GM12878 (cell line): ENCODE results near the gene SMG6. TPM values are rescaled to one million over a fixed set of nuclear protein-coding genes. Genes with fewer than 3 reads are reported as not detected.
A peak's percentile ranks its signal among the peaks of the same experiment; 100 is the strongest.

Experiments used
- ATAC-seq: fragments of 200-7000 bp; cut with Tn5 transposase; 3 replicates; pipeline ENCODE4 v1.9.1; 2020; ENCODE audit warnings: mild to moderate bottlenecking, moderate library complexity
- BruUV-seq: library from RNA; stranded (reverse); fragments of 400-500 nt; replicated peaks from 2 replicates; lab custom pipeline; 2021; lab: Mats Ljungman, UMichigan
- CTCF ChIA-PET: fragments of 300-600 bp; sonication (Branson Sonifier 250); formaldehyde crosslinking; extraction: SDS; loops from one replicate; lab custom pipeline; 2021; ENCODE audit warnings: inconsistent platforms; lab: Yijun Ruan, JAX
- POLR2A ChIA-PET: fragments of 350-600 bp; formaldehyde crosslinking; extraction: SDS; loops from one replicate; lab custom pipeline; 2021; ENCODE audit warnings: inconsistent platforms; lab: Charles Lee
- RAD21 ChIA-PET: fragments of 300-600 bp; sonication (Branson Sonifier 250); formaldehyde crosslinking; loops from one replicate; lab custom pipeline; 2023; ENCODE audit warnings: antibody characterized with exemption; ENCODE audit not compliant: unreplicated experiment; lab: Charles Lee
- SMC1A ChIA-PET: fragments of 300-600 bp; sonication (Branson Sonifier 250); formaldehyde crosslinking; loops from one replicate; lab custom pipeline; 2023; ENCODE audit not compliant: unreplicated experiment, uncharacterized antibody; lab: Charles Lee
- DNase-seq: peaks from one replicate; pipeline ENCODE4 v3.0.0-alpha.2; 2011; ENCODE audit warnings: low read depth, low spot score
- FAIRE-seq: peaks from 3 replicates; lab custom pipeline; 2011; peaks lifted over from hg19 to GRCh38; lab: Jason Lieb, UNC
- H2AFZ ChIP-seq: 2 replicates; pipeline ENCODE4 v1.6.0; 2011; ENCODE audit warnings: low read depth, low read length, control low read depth; ENCODE audit not compliant: control insufficient read depth
- H3K27ac ChIP-seq: 2 replicates; pipeline ENCODE4 v1.5.1; 2011; ENCODE audit warnings: control low read depth; ENCODE audit not compliant: control insufficient read depth, insufficient read depth
- H3K27me3 ChIP-seq, 2 experiments: replicated peaks in 1 of 2; 2 replicates each; pipeline versions ENCODE4 v1.6.0 to v1.6.1; 2011; ENCODE audit warnings: low read length in 1 of 2; ENCODE audit not compliant: control insufficient read depth in 2 of 2, insufficient read depth in 2 of 2
- H3K36me3 ChIP-seq, 2 experiments: 2 replicates each; pipeline ENCODE4 v1.5.1; 2011; ENCODE audit warnings: low read length in 1 of 2; ENCODE audit not compliant: control insufficient read depth in 2 of 2, insufficient read depth in 2 of 2
- H3K4me1 ChIP-seq: 2 replicates; pipeline ENCODE4 v1.6.1; 2011; ENCODE audit warnings: mild to moderate bottlenecking, low read length, moderate library complexity, mixed read lengths; ENCODE audit not compliant: control insufficient read depth, insufficient read depth
- H3K4me2 ChIP-seq: 2 replicates; pipeline ENCODE4 v1.6.0; 2011; ENCODE audit warnings: control low read depth; ENCODE audit not compliant: control insufficient read depth, insufficient read depth
- H3K4me3 ChIP-seq: fragments of 200-600 bp; sonication (generic); 2 replicates; pipeline ENCODE4 v1.5.1; 2016
- H3K79me2 ChIP-seq: 2 replicates; pipeline ENCODE4 v1.6.0; 2011; ENCODE audit warnings: low read length; ENCODE audit not compliant: control insufficient read depth, insufficient read depth
- H3K9ac ChIP-seq: 2 replicates; pipeline ENCODE4 v1.8.0; 2011; ENCODE audit warnings: low read length, control low read depth, mixed read lengths; ENCODE audit not compliant: control insufficient read depth, insufficient read depth
- H3K9me3 ChIP-seq: replicated peaks from 3 replicates; pipeline ENCODE4 v1.5.1; 2011; ENCODE audit warnings: mild to moderate bottlenecking, low read length; ENCODE audit not compliant: control insufficient read depth, insufficient read depth
- H4K20me1 ChIP-seq: 2 replicates; pipeline ENCODE4 v1.6.0; 2011; ENCODE audit not compliant: control insufficient read depth, insufficient read depth
- ATF7 ChIP-seq: fragments of 450-650 bp; IDR thresholded peaks from 2 replicates; pipeline ENCODE4 v1.6.1; 2016; ENCODE audit warnings: low read depth, mild to moderate bottlenecking
- BACH1 ChIP-seq: fragments of 450-650 bp; IDR thresholded peaks from 2 replicates; pipeline ENCODE4 v1.6.1; 2017; ENCODE audit warnings: mild to moderate bottlenecking, borderline replicate concordance
- FOXK2 ChIP-seq: fragments of 450-650 bp; IDR thresholded peaks from 2 replicates; pipeline ENCODE4 v1.6.1; 2017; ENCODE audit warnings: mild to moderate bottlenecking, moderate library complexity
- MEF2B ChIP-seq: fragments of 450-650 bp; IDR thresholded peaks from 2 replicates; pipeline ENCODE4 v1.6.1; 2018; ENCODE audit warnings: mild to moderate bottlenecking, moderate library complexity; ENCODE audit not compliant: partially characterized antibody, poor library complexity, severe bottlenecking
- PAX5 ChIP-seq: IDR thresholded peaks from 2 replicates; pipeline ENCODE4 v1.6.1; 2011; ENCODE audit warnings: low read depth, low read length, borderline replicate concordance
- PKNOX1 ChIP-seq: fragments of 450-650 bp; IDR thresholded peaks from 2 replicates; pipeline ENCODE4 v1.6.1; 2016; ENCODE audit warnings: mild to moderate bottlenecking
- POLR2A ChIP-seq: IDR thresholded peaks from 2 replicates; pipeline ENCODE4 v1.6.1; 2011; ENCODE audit warnings: low read depth, mild to moderate bottlenecking, low read length
- RAD51 ChIP-seq: fragments of 450-650 bp; IDR thresholded peaks from 2 replicates; pipeline ENCODE4 v1.6.1; 2016; ENCODE audit warnings: moderate library complexity, mild to moderate bottlenecking, inconsistent platforms
- RBBP5 ChIP-seq: fragments of 200-600 bp; sonication (generic); conservative IDR thresholded peaks from 2 replicates; pipeline ENCODE4 v1.6.1; 2016
- SIX5 ChIP-seq: IDR thresholded peaks from 2 replicates; pipeline ENCODE4 v1.6.1; 2011; ENCODE audit warnings: mild to moderate bottlenecking, low read depth, low read length, moderate library complexity; ENCODE audit not compliant: severe bottlenecking
- STAT3 ChIP-seq: IDR thresholded peaks from 2 replicates; pipeline ENCODE4 v1.6.1; 2011; ENCODE audit warnings: low read depth, low read length, improper control_type of control experiment
- TCF3 ChIP-seq: IDR thresholded peaks from 2 replicates; pipeline ENCODE4 v1.6.1; 2012; ENCODE audit warnings: low read depth, mild to moderate bottlenecking, low read length, borderline replicate concordance; ENCODE audit not compliant: insufficient read depth
- WRNIP1 ChIP-seq: IDR thresholded peaks from 2 replicates; pipeline ENCODE4 v1.6.1; 2011; ENCODE audit warnings: low read depth, low read length, improper control_type of control experiment, borderline replicate concordance
- ZNF622 ChIP-seq: fragments of 450-650 bp; IDR thresholded peaks from 2 replicates; pipeline ENCODE4 v1.6.1; 2017; ENCODE audit warnings: mild to moderate bottlenecking, inconsistent platforms
- WGBS: methylation state at CpG from one replicate; pipeline ENCODE4 v1.1.6; 2016; ENCODE audit warnings: low lambda C conversion rate; ENCODE audit not compliant: insufficient replicate concordance, insufficient coverage; ENCODE audit errors: missing lambda C conversion rate; 5-methylcytosine and 5-hydroxymethylcytosine counted together
- in situ Hi-C: fragments of 300-500 bp; cut with MboI; formaldehyde crosslinking; loops from 9 replicates; pipeline ENCODE4 v1.14.3; 2018; ENCODE audit warnings: mixed read lengths
- intact Hi-C: fragments of 100-400 bp; cut with micrococcal nuclease; formaldehyde crosslinking; loops from one replicate; pipeline ENCODE4 v1.14.2; 2022; ENCODE audit not compliant: unreplicated experiment
- polyA plus RNA-seq, 11 experiments: library from polyadenylated mRNA; depleted of rRNA in 4 of 11; unstranded in 6 of 11; stranded (reverse) in 5 of 11; fragments of >200 nt; fragmentation: Nextera tagmentation in 4 of 11; fragmentation: Illumina TruSeq in 1 of 11; extraction: Ambion mirVana in 4 of 11; extraction: Trizol in 1 of 11; gene quantifications; 1 replicate in 1 of 11; 2 replicates in 10 of 11; pipeline versions ENCODE4 v1.2.1 to v1.2.3, GENCODE V29; 2011 to 2016; ENCODE audit warnings: inconsistent platforms in 2 of 11, missing spikeins in 2 of 11, low read depth in 1 of 11
- total RNA-seq, 4 experiments: library from RNA; depleted of rRNA in 3 of 4; stranded (reverse); fragments of >200 nt in 3 of 4; fragmentation: Illumina TruSeq in 1 of 4; extraction: Trizol in 1 of 4; gene quantifications; 2 replicates each; pipeline versions ENCODE4 v1.2.1 to v1.2.3, GENCODE V29; 2013 to 2021
- TF ChIP-seq, protein P1 (sequence below): IDR thresholded peaks from 2 replicates; pipeline ENCODE4 v1.6.1; 2011; ENCODE audit warnings: mild to moderate bottlenecking, low read depth, low read length, moderate library complexity; ENCODE audit not compliant: insufficient replicate concordance

Gene SMG6
- total and polyA plus RNA-seq, 10 of the 15 experiments (the other 5 are each of a cell fraction or from before 2014, with no cell fraction given): 0.58 to 28.7 (median 15.7) TPM

DNA sequence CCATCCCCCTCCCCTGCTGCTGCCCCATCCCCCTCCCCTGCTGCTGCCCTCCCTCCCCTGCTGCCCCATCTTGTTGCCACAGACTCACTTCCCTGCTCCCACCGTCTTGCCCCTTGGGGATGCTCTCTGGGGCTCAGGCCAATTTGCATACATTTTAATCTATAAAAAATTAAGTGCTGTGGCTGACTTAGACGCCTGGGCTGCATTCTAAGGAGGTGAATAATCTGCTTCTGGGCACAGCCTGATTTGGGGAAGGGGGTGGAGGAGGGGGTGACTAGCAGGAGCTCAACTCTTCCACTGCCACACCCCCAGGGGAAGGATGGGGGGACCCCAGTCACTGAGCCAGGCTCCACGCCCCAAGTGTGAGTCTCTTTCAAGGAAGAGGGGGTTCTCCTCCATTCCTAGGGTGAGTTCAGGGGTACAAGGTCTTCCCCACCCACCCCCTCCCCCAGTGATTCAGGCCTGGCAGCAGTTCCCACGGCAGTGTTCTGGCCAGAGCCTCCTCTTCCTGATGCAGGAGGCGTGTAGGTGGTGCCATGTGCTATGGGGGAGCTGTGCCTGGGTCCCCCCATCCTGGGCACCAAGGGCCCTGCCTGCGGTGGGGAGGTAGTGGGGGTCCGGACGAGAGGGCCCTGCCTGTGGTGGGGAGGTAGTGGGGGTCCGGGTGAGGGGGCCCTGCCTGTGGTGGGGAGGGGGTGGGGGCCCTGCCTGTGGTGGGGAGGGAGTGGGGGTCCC, 268.6 kb downstream of the SMG6 start:
- no peak for DNase-seq
- 20% methylated on average over 7 of the region's 9 CpGs for WGBS
- Histone ChIP-seq H3K4me2 (no peak overlapping the region), H3K36me3 (peaks cover 5 to 7% of the 10 kb centered on the region in 2 experiments; a peak in 3 of 4 replicates), H4K20me1 (no peaks in the 10 kb centered on the region), H3K27me3 (no peaks in the 10 kb centered on the region), H3K79me2 (peaks cover 10% of the 10 kb centered on the region), H3K4me1 (peaks cover 11% of the 10 kb centered on the region; the same call in 1 of the 2 replicates), H3K9me3 (no peaks in the 10 kb centered on the region), H3K9ac (no peak overlapping the region), H3K4me3 (no peak overlapping the region), H2AFZ (no peak overlapping the region), H3K27ac (no peak overlapping the region; the same call in 1 of the 2 replicates)
- intact Hi-C loops: no loop called here
- POLR2A ChIA-PET: no interaction called here
- TF ChIP-seq WRNIP1 (no peak), MEF2B (peak; percentile 70)
- CTCF ChIA-PET: interaction anchor here (1.0 kb wide), 1 partner anchor 125 kb away, joined by 3 read pairs; no protein-coding TSS in a partner anchor
- in situ Hi-C loops: no loop called here
- no peak for FAIRE-seq
- no TSS peak for BruUV-seq
- ATAC-seq: no peak
- SMC1A ChIA-PET: no interaction called here
- RAD21 ChIA-PET: no interaction called here

DNA sequence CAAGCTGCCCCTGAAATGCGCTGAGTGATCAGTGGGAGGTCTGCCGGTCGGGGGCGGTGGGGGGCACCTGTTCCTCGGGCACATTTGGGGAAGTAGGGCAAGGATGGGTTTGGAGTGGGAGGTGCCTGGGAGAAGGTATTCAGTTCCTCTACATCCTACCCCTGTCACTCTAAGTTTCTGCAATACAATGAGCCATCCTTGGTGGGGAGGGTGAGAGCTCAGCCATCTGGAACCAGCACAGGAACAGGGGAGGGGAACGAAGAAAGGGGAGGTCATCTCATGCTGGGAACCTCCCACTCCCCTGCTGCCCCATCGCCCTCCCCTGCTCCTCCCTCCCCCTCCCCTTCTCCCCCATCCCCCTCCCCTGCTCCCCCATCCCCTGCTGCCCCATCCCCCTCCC, 269.4 kb downstream of the SMG6 start:
- in situ Hi-C loops: no loop called here
- CTCF ChIA-PET: interaction anchor here (1.0 kb wide), 1 partner anchor 124 kb away, joined by 3 read pairs; no protein-coding TSS in a partner anchor
- ATAC-seq (peak; percentile 11; the same call in 1 of the 3 replicates), FAIRE-seq (peak; percentile 84), DNase-seq (no peak)
- peaks cover 11% of the 10 kb centered on the region; the same call in 1 of the 2 replicates for H3K4me1 ChIP-seq
- H3K9ac ChIP-seq: no peak overlapping the region
- H3K27ac ChIP-seq: no peak overlapping the region
- peaks cover 10% of the 10 kb centered on the region for H3K79me2 ChIP-seq
- H3K4me2 ChIP-seq: no peak overlapping the region
- H4K20me1 ChIP-seq: no peaks in the 10 kb centered on the region
- H3K36me3 ChIP-seq: peaks cover 5 to 7% of the 10 kb centered on the region in 2 experiments; a peak in 3 of 4 replicates
- SMC1A ChIA-PET: no interaction called here
- H3K4me3 ChIP-seq: no peak overlapping the region
- H2AFZ ChIP-seq: no peak overlapping the region
- TF ChIP-seq TCF3: no peak
- TF ChIP-seq POLR2A: no peak
- TF ChIP-seq RAD51: no peak
- TF ChIP-seq ATF7: no peak
- TF ChIP-seq FOXK2: no peak
- no peak for TF ChIP-seq ZNF622
- no peak for TF ChIP-seq RBBP5
- TF ChIP-seq PAX5: peak; percentile 93
- TF ChIP-seq, protein P1, sequence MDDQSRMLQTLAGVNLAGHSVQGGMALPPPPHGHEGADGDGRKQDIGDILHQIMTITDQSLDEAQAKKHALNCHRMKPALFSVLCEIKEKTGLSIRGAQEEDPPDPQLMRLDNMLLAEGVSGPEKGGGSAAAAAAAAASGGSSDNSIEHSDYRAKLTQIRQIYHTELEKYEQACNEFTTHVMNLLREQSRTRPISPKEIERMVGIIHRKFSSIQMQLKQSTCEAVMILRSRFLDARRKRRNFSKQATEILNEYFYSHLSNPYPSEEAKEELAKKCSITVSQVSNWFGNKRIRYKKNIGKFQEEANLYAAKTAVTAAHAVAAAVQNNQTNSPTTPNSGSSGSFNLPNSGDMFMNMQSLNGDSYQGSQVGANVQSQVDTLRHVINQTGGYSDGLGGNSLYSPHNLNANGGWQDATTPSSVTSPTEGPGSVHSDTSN: peak; percentile 65
- no peak for TF ChIP-seq SIX5
- no peak for TF ChIP-seq BACH1
- peak; percentile 87 for TF ChIP-seq PKNOX1
- TF ChIP-seq STAT3: no peak
- POLR2A ChIA-PET: interaction anchor here (0.6 kb wide), 1 partner anchor 188 kb away, joined by 5 read pairs; no protein-coding TSS in a partner anchor
- H3K9me3 ChIP-seq: no peaks in the 10 kb centered on the region
- RAD21 ChIA-PET: interaction anchor here (0.6 to 1.7 kb wide), 2 partner anchors 20 to 189 kb away, joined by 3 read pairs; no protein-coding TSS in a partner anchor
- WGBS: 64% methylated on average over 7 of the region's 7 CpGs
- no peaks in the 10 kb centered on the region for H3K27me3 ChIP-seq
- intact Hi-C loops: no loop called here
- no TSS peak for BruUV-seq
